ENCODE data around the gene PROZ.
"Not testable (repeated sequence)": the region's sequence is repeated elsewhere in the genome, so short reads cannot be mapped to it uniquely, and the experiment has no call there.

Gene PROZ

GRCh38 chr13:113155982-113156655, 2.3 kb upstream of the PROZ start:
- no peak overlapping the region for H3K27ac ChIP-seq
- TF ChIP-seq CTCF (conservative IDR thresholded peaks at IDR 0.05) (no peak), ZFX (IDR thresholded peaks at IDR 0.05) (no peak)

- TF ChIP-seq ZFX (IDR thresholded peaks at IDR 0.05) (no peak), CTCF (conservative IDR thresholded peaks at IDR 0.05) (no peak)
Measured at GRCh38 chr13:113157206-113157928, 1.1 kb upstream of the PROZ start.

GRCh38 chr13:113158946-113159345, 498 bp downstream of the PROZ start:
- H3K27ac ChIP-seq, result no peak overlapping the region
- no peak for TF ChIP-seq CTCF (conservative IDR thresholded peaks at IDR 0.05)
- TF ChIP-seq ZFX (IDR thresholded peaks at IDR 0.05), result no peak

More at GRCh38 chr13:113157206-113157928, 1.1 kb upstream of the PROZ start:
- H3K27ac ChIP-seq, result no peak overlapping the region

GRCh38 chr13:113159701-113160100, 1.3 kb downstream of the PROZ start:
- no peak overlapping the region for H3K27ac ChIP-seq
- TF ChIP-seq CTCF (conservative IDR thresholded peaks at IDR 0.05), result no peak
- TF ChIP-seq ZFX (IDR thresholded peaks at IDR 0.05), result no peak

GRCh38 chr13:113160983-113161382, 2.5 kb downstream of the PROZ start:
- TF ChIP-seq CTCF (conservative IDR thresholded peaks at IDR 0.05), result no peak
- no peak for TF ChIP-seq ZFX (IDR thresholded peaks at IDR 0.05)
- no peak overlapping the region for H3K27ac ChIP-seq

GRCh38 chr13:113161433-113161832, 3.0 kb downstream of the PROZ start:
- no peak overlapping the region for H3K27ac ChIP-seq
- TF ChIP-seq CTCF (conservative IDR thresholded peaks at IDR 0.05) (no peak), ZFX (IDR thresholded peaks at IDR 0.05) (no peak)

- H3K27ac ChIP-seq, result not testable (repeated sequence)
Measured at GRCh38 chr13:113161975-113162374, 3.5 kb downstream of the PROZ start.
